22Rv1 (cell line): ENCODE data around the gene APOA1.

Experiments used
- H3K27ac ChIP-seq: fragments of 450-650 bp; 2 replicates; pipeline ENCODE4 v1.5.1; 2017
- ZFX ChIP-seq: fragments of 450-650 bp; IDR thresholded peaks from 2 replicates; pipeline ENCODE4 v1.6.1; 2017; ENCODE audit warnings: antibody characterized with exemption, borderline replicate concordance
- TF ChIP-seq, protein P1 (sequence below): fragments of 450-650 bp; IDR thresholded peaks from 2 replicates; pipeline ENCODE4 v1.5.1; 2017; ENCODE audit warnings: mild to moderate bottlenecking

Gene APOA1

GRCh38 chr11:116867619-116868018 is 30.2 kb upstream of the APOA1 start:
- H3K27ac ChIP-seq: no peak overlapping the region
- no peak for TF ChIP-seq ZFX
- TF ChIP-seq, protein P1, sequence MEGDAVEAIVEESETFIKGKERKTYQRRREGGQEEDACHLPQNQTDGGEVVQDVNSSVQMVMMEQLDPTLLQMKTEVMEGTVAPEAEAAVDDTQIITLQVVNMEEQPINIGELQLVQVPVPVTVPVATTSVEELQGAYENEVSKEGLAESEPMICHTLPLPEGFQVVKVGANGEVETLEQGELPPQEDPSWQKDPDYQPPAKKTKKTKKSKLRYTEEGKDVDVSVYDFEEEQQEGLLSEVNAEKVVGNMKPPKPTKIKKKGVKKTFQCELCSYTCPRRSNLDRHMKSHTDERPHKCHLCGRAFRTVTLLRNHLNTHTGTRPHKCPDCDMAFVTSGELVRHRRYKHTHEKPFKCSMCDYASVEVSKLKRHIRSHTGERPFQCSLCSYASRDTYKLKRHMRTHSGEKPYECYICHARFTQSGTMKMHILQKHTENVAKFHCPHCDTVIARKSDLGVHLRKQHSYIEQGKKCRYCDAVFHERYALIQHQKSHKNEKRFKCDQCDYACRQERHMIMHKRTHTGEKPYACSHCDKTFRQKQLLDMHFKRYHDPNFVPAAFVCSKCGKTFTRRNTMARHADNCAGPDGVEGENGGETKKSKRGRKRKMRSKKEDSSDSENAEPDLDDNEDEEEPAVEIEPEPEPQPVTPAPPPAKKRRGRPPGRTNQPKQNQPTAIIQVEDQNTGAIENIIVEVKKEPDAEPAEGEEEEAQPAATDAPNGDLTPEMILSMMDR: no peak

GRCh38 chr11:116866804-116867455 is 29.5 kb upstream of the APOA1 start:
- TF ChIP-seq ZFX: no peak
- TF ChIP-seq, protein P1: no peak
- H3K27ac ChIP-seq: no peak overlapping the region

DNA sequence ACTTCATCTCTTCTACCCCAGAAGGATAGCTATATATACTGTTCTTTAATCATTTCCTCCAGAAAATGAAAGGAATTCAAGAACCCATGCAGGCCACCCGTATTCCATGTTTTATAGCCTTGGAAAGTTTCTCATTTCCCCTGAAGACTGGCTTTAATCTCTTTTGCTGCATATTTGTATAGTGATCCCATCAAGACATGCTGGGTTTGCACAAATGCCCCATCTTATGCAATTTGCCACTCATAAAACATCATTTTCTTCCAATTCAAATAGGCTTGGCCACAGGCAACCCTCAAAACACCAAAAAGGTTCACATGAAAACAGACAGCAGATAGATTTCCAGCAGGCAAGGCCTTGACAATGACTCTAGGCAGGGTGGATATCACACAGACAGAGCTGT is 28.3 kb upstream of the APOA1 start:
- TF ChIP-seq, protein P1: no peak
- no peak for TF ChIP-seq ZFX
- no peak overlapping the region for H3K27ac ChIP-seq

- no peak overlapping the region for H3K27ac ChIP-seq
- TF ChIP-seq, protein P1: no peak
- TF ChIP-seq ZFX: no peak
These were observed 27.1 kb upstream of the APOA1 start for GRCh38 chr11:116864531-116864930.

- no peak overlapping the region for H3K27ac ChIP-seq
- TF ChIP-seq, protein P1: no peak
- TF ChIP-seq ZFX: no peak
These were observed 25.5 kb upstream of the APOA1 start for GRCh38 chr11:116862951-116863350.

- no peak overlapping the region for H3K27ac ChIP-seq
- TF ChIP-seq ZFX: no peak
- TF ChIP-seq, protein P1: no peak
These were observed 24.8 kb upstream of the APOA1 start for GRCh38 chr11:116862185-116862584.

DNA sequence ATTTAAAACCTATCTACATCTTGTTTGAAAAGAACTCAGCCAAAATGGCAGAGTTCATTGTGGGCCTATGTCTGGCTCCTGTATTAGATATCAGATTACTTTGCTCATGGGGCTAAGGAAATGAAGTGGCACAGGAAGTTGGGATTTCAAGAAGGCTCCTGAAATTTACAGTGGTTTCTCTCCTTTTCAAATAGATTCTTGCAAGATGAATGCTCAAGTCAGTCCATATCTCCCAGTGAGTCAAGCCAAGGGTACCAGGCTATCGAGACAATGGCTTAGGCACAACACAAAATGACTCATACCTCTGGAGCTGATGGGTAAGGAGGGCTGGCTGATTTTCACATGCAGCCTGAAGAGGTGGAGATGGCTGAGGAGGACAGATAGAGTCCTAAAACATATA is 24.1 kb upstream of the APOA1 start:
- no peak overlapping the region for H3K27ac ChIP-seq
- TF ChIP-seq, protein P1: no peak
- no peak for TF ChIP-seq ZFX
